Ramos (cell line): ENCODE data around the gene MYOM3.

Experiments
- in situ Hi-C: fragments of 300-500 bp; cut with MboI; formaldehyde crosslinking; loops from one replicate; pipeline ENCODE4 v1.14.3; 2022; ENCODE audit warnings: low sequenced_read_pairs; ENCODE audit not compliant: unreplicated experiment

MYOM3 gene

DNA sequence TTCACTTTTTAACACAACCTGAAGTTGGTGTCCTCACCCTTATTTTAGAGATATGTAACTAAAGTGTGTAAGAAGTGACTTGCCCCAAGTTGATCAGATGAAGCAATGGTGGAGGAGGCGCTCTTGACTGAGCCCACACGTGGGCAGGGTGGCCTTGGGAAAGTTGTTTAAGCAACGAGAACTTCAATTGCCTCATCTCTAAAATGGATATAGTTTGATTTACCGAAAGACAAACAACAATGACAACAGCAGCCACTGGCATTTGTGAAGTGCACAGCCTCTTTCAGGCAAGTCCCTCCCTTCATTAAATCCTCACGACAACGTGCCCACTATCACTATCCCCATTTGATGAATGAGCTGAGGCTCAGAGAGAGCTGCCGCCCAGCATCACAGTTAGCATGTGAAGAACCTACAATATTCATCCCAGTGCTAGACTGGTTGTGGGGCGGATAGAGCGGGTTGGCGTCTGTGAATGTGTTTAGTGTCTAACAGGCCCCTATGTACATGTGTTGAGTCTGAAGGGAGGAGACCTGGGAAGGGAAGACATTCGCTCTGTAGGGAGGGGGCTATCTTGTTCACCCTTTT lies 28.0 kb upstream of the MYOM3 start:
- in situ Hi-C loops = no loop called here

DNA sequence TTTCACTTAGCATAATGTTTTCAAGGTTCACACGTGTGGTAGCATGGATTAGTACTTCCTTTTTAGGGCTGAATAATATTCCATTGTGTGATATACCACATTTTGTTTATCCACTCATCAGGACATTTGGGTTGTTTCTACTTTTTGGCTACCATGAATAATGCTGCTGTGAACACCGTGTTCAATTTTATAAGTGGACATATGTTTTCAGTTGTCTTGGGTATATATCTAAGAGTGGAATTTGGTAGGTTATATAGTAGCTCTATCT lies 27.2 kb upstream of the MYOM3 start:
- in situ Hi-C loops = no loop called here

GRCh38 chr1:24138476-24139221 lies 26.7 kb upstream of the MYOM3 start:
- in situ Hi-C loops = no loop called here

GRCh38 chr1:24136956-24137539 lies 25.1 kb upstream of the MYOM3 start:
- in situ Hi-C loops = no loop called here

DNA sequence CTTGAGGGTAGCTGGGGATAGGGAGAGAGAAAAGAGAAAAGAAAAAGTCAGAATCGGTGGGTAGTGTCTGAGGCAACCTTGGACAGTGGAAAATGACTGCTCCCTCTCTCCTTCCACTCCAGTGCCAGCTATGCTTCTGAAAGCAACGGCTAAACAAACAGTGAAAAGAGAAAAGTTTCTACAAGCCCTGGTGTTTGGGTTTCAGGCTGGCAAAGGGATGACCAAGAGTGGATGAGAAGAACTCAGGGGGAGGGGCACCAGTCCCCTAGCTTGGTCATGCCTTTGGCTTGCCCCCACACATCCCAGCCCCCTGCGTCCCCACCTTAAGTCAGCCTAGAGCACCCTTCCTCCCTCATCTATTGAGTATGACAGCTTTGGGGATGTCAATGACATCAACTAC lies 22.4 kb upstream of the MYOM3 start:
- in situ Hi-C loops = no loop called here

- in situ Hi-C loops = no loop called here
Measured at GRCh38 chr1:24133819-24134218, 21.9 kb upstream of the MYOM3 start.

DNA sequence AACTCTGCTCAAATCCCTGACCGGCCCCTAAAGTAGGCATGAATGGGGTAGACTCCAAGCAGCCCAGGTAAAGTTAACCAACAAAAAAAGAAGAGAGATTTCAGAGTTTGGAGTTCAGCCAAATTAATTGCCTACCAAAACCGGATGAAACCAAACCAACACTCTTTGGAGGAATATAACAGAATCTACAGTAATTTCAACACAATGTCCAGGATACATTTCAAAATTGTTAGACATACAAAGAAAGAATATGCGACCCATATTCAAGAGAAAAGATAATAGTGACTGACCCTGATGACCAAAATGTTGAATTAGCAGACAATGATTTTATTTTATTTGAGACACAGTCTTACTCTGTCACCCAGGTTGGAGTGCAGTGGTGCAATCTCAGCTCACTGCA lies 18.4 kb upstream of the MYOM3 start:
- in situ Hi-C loops = no loop called here

- in situ Hi-C loops = no loop called here
Measured at GRCh38 chr1:24127801-24128363, 15.9 kb upstream of the MYOM3 start.

- in situ Hi-C loops = no loop called here
Measured at GRCh38 chr1:24127134-24127800, 15.3 kb upstream of the MYOM3 start.

- in situ Hi-C loops = no loop called here
Measured at GRCh38 chr1:24126672-24127023, 14.7 kb upstream of the MYOM3 start.

GRCh38 chr1:24126018-24126671 lies 14.2 kb upstream of the MYOM3 start:
- in situ Hi-C loops = no loop called here

- in situ Hi-C loops = no loop called here
Measured at GRCh38 chr1:24125456-24125855, 13.5 kb upstream of the MYOM3 start.

- in situ Hi-C loops = no loop called here
Measured at GRCh38 chr1:24124980-24125379, 13.0 kb upstream of the MYOM3 start.

- in situ Hi-C loops = no loop called here
Measured at GRCh38 chr1:24123611-24124010, 11.7 kb upstream of the MYOM3 start.

GRCh38 chr1:24122776-24123175 lies 10.8 kb upstream of the MYOM3 start:
- in situ Hi-C loops = no loop called here

GRCh38 chr1:24121406-24121805 lies 9.5 kb upstream of the MYOM3 start:
- in situ Hi-C loops = no loop called here

DNA sequence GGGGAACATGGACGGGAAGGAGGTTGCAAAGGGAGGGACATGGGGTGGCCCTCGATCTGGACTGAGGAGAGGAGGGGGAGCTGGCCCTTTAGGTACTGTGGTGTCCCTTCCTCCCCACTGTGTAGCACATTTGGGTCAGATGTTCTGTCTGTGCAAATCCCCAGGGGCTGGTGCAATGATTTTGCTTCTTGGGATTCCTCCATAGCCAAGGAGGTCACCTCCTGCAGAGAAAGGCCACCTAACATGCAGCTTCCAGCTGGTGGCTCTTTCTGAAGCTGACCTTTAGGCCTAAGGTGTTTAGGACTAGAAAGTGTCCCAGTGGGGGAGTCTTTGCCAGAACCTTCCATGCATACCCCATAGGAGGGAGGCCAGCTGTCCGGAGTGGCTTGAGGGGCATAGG lies 9.0 kb upstream of the MYOM3 start:
- in situ Hi-C loops = no loop called here

- in situ Hi-C loops = no loop called here
Measured at GRCh38 chr1:24119859-24120756, 8.2 kb upstream of the MYOM3 start.

DNA sequence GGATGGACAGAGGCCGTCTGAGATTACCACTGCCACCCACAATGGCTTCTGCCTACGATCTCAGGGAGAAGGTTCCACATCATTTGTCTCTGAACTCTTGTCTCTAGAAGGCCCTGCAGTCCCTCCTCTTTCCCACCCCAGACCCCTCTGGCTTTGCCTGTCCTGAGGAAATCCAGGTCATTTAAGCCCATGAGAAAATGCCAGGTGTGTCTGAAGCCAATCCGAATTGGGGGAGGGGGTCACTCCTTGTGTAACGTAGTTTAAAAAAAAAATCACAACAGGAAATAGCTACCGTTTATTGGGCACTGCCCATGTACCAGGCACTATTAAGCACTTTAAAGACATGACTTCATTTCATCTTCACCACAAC lies 7.5 kb upstream of the MYOM3 start:
- in situ Hi-C loops = no loop called here
